NCI-H187 treated with DMSO at 0.1 percent for 48 hours (cell line): ENCODE measurements around the gene BSN.
"Not testable (repeated sequence)": the region's sequence is repeated elsewhere in the genome, so short reads cannot be mapped to it uniquely, and the experiment has no call there.

Source experiments
- DNase-seq: peaks from one replicate; lab custom pipeline; 2025; lab: John Stamatoyannopoulos, UW

BSN gene

GRCh38 chr3:49695350-49696015 lies 141.2 kb downstream of the BSN start:
- DNase-seq: not testable (repeated sequence)

GRCh38 chr3:49699281-49699979 lies 145.2 kb downstream of the BSN start:
- no peak for DNase-seq

- no peak for DNase-seq
Measured at GRCh38 chr3:49700014-49700413, 145.7 kb downstream of the BSN start.

- DNase-seq: no peak
Measured at GRCh38 chr3:49700453-49701128, 146.3 kb downstream of the BSN start.

GRCh38 chr3:49701388-49702077 lies 147.3 kb downstream of the BSN start:
- no peak for DNase-seq

GRCh38 chr3:49702672-49703071 lies 148.4 kb downstream of the BSN start:
- DNase-seq: no peak

GRCh38 chr3:49703443-49703927 lies 149.2 kb downstream of the BSN start:
- no peak for DNase-seq

GRCh38 chr3:49703956-49704355 lies 149.7 kb downstream of the BSN start:
- no peak for DNase-seq

- no peak for DNase-seq
Measured at GRCh38 chr3:49704629-49705028, 150.4 kb downstream of the BSN start.

- DNase-seq: no peak
Measured at GRCh38 chr3:49705390-49705960, 151.2 kb downstream of the BSN start.

GRCh38 chr3:49706456-49707112 lies 152.3 kb downstream of the BSN start:
- DNase-seq: no peak

GRCh38 chr3:49707113-49707480 lies 152.8 kb downstream of the BSN start:
- DNase-seq: no peak

- DNase-seq: no peak
Measured at GRCh38 chr3:49709852-49710251, 155.6 kb downstream of the BSN start.

- no peak for DNase-seq
Measured at GRCh38 chr3:49711489-49711888, 157.2 kb downstream of the BSN start.

GRCh38 chr3:49712166-49712565 lies 157.9 kb downstream of the BSN start:
- DNase-seq: no peak

- DNase-seq: no peak
Measured at GRCh38 chr3:49712631-49713317, 158.5 kb downstream of the BSN start.

GRCh38 chr3:49713336-49714105 lies 159.2 kb downstream of the BSN start:
- DNase-seq: no peak

- DNase-seq: no peak
Measured at GRCh38 chr3:49714728-49715550, 160.7 kb downstream of the BSN start.

GRCh38 chr3:49715611-49716121 lies 161.4 kb downstream of the BSN start:
- no peak for DNase-seq
